Endodermal cell (in vitro differentiated cells): ENCODE measurements around the gene ZC3H6. TPM values are rescaled to one million over a fixed set of nuclear protein-coding genes. Genes with fewer than 3 reads are reported as not detected.
"Not testable (repeated sequence)": the region's sequence is repeated elsewhere in the genome, so short reads cannot be mapped to it uniquely, and the experiment has no call there.

Source experiments
- DNase-seq: peaks from one replicate; pipeline ENCODE4 v3.0.0-alpha.2; 2017
- H3K27ac ChIP-seq: 2 replicates; pipeline ENCODE4 v1.5.1; 2013; ENCODE audit warnings: mild to moderate bottlenecking, low read depth, low read length, moderate library complexity
- H3K27me3 ChIP-seq: 2 replicates; pipeline ENCODE4 v1.6.1; 2013; ENCODE audit warnings: mild to moderate bottlenecking, low read length, moderate library complexity; ENCODE audit not compliant: insufficient read depth, control insufficient read depth, poor library complexity, severe bottlenecking
- H3K36me3 ChIP-seq: 2 replicates; pipeline ENCODE4 v1.7.0; 2013; ENCODE audit warnings: mild to moderate bottlenecking, low read length, moderate library complexity; ENCODE audit not compliant: control insufficient read depth, insufficient read depth
- H3K4me1 ChIP-seq: one replicate; pipeline ENCODE4 v1.7.0; 2013; ENCODE audit warnings: low read length; ENCODE audit not compliant: control insufficient read depth, insufficient read depth
- H3K4me3 ChIP-seq: 2 replicates; pipeline ENCODE4 v1.5.1; 2013; ENCODE audit warnings: mild to moderate bottlenecking, low read length, moderate library complexity
- H3K9ac ChIP-seq: 2 replicates; pipeline ENCODE4 v1.6.1; 2013; ENCODE audit warnings: mild to moderate bottlenecking, low read length, moderate library complexity; ENCODE audit not compliant: poor library complexity, severe bottlenecking; ENCODE audit errors: extremely low read depth
- H3K9me3 ChIP-seq: 2 replicates; pipeline ENCODE4 v1.6.1; 2013; ENCODE audit warnings: mild to moderate bottlenecking, low read length, moderate library complexity; ENCODE audit not compliant: control insufficient read depth
- H3K27ac Mint-ChIP-seq: 2 replicates; pipeline ENCODE4 v1.8.0; 2020; ENCODE audit warnings: mixed read lengths
- H3K27me3 Mint-ChIP-seq: 2 replicates; pipeline ENCODE4 v1.8.0; 2021; ENCODE audit warnings: mild to moderate bottlenecking, mixed read lengths; ENCODE audit not compliant: insufficient read depth
- H3K36me3 Mint-ChIP-seq: 2 replicates; pipeline ENCODE4 v1.8.0; 2020; ENCODE audit warnings: low read depth, mixed read lengths
- H3K4me1 Mint-ChIP-seq: 2 replicates; pipeline ENCODE4 v1.8.0; 2020; ENCODE audit warnings: mixed read lengths
- H3K4me3 Mint-ChIP-seq: 2 replicates; pipeline ENCODE4 v1.8.0; 2020; ENCODE audit warnings: mild to moderate bottlenecking, moderate library complexity, mixed read lengths
- H3K9me3 Mint-ChIP-seq: 2 replicates; pipeline ENCODE4 v1.8.0; 2020; ENCODE audit warnings: mild to moderate bottlenecking, mixed read lengths
- WGBS, 2 experiments: methylation state at CpG; one replicate each; pipeline versions ENCODE4 v1.1.5 to v1.1.7; 2013; ENCODE audit warnings: missing lambda C conversion rate in 2 of 2, mixed read lengths in 1 of 2; ENCODE audit not compliant: insufficient coverage in 1 of 2, insufficient read length in 1 of 2; 5-methylcytosine and 5-hydroxymethylcytosine counted together
- total RNA-seq, 2 donors: library from RNA; stranded (reverse); fragmentation: NEBNext Ultra II Directional in 1 of 2; extraction: Animal tissue kit (Norgen Biotek cat#: 25700) in 1 of 2; gene quantifications; 2 replicates in 1 of 2; 3 replicates in 1 of 2; pipeline ENCODE4 v1.2.1, GENCODE V29; 2021
- TF ChIP-seq, protein P1 (sequence below): fragments of 200-600 bp; sonication (generic); conservative IDR thresholded peaks from 2 replicates; pipeline ENCODE4 v1.5.0; 2021; ENCODE audit warnings: antibody characterized with exemption, mild to moderate bottlenecking

The ZC3H6 gene
- total RNA-seq, 2 donors from 2014 or later: 8.0 to 21.5 TPM

DNA sequence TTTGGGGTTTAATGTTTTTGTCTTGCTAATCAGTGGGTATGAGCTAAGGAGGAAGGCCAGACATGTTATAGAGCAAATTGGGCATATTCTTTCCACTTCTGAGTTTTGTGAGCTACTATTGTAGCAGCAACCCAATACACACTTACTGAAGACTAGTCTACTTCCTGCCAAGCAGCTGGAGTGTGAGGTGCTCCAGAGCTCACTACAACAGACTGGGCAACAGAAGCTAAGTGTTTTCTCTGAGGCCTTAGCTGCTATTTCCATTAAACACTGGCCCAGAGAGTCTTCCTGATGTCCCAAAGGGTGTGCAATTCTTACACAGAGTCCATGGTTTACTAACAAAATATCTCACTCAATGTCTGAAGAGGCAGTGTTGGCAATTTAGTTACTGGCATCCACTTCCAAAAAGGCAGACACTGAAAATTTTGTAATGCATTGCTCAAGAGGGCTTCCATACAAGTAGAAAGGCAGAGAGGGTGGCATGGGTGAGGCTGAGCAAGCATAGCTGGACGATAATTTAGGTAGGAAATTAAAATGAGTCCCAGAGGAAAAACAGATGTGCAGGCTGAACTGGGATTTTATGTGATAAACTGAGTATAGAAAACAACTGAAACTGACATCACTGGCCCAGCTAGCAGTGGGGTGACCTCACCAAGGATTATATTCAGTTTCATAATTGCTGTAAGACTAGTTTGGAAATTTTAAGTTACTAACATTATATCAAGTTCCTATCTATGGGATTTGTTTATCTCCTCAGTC lies 68.6 kb downstream of the ZC3H6 start:
- WGBS, 2 experiments: 84 to 85% methylated on average over 1 of the region's 1 CpG
- H3K4me1 ChIP-seq: no peaks in the 10 kb centered on the region

DNA sequence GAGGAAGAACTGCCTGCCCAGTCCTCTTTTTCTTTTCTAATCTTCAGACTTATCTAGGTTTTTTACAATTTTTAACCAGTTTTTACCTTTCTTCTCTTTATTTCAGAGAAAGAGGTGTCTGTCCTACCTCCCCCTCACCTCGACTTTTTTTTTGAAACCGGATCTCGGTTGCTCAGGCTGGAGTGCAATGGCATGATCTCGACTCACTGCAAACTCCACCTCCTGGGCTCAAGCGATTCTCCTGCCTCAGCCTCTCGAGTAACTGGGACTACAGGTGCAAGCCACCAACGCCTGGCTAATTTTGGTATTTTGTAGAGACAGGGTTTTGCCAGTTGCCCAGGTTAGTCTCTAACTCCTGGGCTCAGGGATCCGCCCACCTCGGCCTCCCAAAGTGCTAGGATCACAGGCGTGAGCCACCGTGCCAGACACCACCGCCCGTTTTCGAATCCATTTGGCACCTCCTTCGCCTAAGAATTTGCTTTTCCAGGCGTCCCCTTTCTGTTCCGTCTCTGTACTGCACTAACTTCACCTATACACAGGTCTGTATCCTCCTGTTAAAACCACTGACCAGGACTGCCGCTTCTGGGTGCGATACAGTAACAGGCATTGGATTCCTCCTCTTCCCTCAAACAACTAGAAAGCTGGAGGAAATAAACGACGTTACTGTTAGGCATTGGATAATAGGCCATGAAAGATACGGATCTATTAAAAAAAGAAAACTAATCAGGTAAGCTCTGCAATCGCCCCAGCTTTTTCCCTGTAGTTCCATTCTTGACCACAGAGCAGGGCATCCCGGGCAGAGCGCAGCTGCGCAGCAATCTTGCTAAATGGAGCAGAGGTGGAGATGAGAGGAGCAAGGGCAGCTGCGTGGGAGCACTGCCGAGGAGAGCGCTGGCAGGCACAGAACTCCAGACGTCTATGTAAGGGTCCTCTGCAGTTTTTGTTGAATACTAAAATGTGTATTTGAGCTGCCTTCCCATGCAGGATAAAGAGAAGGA lies 69.9 kb downstream of the ZC3H6 start:
- peaks cover 2% of the 10 kb centered on the region for H3K4me1 Mint-ChIP-seq
- H3K27ac Mint-ChIP-seq: no peak overlapping the region
- peaks cover 6% of the 10 kb centered on the region for H3K9me3 Mint-ChIP-seq
- Histone ChIP-seq H3K4me1 (no peaks in the 10 kb centered on the region), H3K27ac (no peak overlapping the region), H3K4me3 (no peak overlapping the region), H3K36me3 (no peaks in the 10 kb centered on the region), H3K9ac (no peak overlapping the region), H3K9me3 (no peaks in the 10 kb centered on the region), H3K27me3 (no peaks in the 10 kb centered on the region)
- H3K27me3 Mint-ChIP-seq: no peaks in the 10 kb centered on the region
- H3K4me3 Mint-ChIP-seq: no peak overlapping the region
- WGBS, 2 experiments: 92 to 93% methylated on average over 25 to 30 of the region's 30 CpGs
- peak; percentile 69 for DNase-seq
- peaks cover 2% of the 10 kb centered on the region for H3K36me3 Mint-ChIP-seq
- TF ChIP-seq, protein P1, sequence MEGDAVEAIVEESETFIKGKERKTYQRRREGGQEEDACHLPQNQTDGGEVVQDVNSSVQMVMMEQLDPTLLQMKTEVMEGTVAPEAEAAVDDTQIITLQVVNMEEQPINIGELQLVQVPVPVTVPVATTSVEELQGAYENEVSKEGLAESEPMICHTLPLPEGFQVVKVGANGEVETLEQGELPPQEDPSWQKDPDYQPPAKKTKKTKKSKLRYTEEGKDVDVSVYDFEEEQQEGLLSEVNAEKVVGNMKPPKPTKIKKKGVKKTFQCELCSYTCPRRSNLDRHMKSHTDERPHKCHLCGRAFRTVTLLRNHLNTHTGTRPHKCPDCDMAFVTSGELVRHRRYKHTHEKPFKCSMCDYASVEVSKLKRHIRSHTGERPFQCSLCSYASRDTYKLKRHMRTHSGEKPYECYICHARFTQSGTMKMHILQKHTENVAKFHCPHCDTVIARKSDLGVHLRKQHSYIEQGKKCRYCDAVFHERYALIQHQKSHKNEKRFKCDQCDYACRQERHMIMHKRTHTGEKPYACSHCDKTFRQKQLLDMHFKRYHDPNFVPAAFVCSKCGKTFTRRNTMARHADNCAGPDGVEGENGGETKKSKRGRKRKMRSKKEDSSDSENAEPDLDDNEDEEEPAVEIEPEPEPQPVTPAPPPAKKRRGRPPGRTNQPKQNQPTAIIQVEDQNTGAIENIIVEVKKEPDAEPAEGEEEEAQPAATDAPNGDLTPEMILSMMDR: peak; percentile 53

More for the DNA sequence above, 68.6 kb downstream of the ZC3H6 start:
- H3K9me3 Mint-ChIP-seq: peaks cover 6% of the 10 kb centered on the region
- H3K9me3 ChIP-seq: no peaks in the 10 kb centered on the region
- H3K27me3 ChIP-seq: no peaks in the 10 kb centered on the region
- no peak overlapping the region for H3K4me3 ChIP-seq
- peaks cover 2% of the 10 kb centered on the region for H3K4me1 Mint-ChIP-seq
- no peak overlapping the region for H3K27ac Mint-ChIP-seq
- TF ChIP-seq, protein P1: no peak
- no peak overlapping the region for H3K27ac ChIP-seq
- H3K36me3 ChIP-seq: no peaks in the 10 kb centered on the region
- H3K27me3 Mint-ChIP-seq: no peaks in the 10 kb centered on the region
- no peak overlapping the region for H3K4me3 Mint-ChIP-seq
- no peak for DNase-seq
- H3K9ac ChIP-seq: no peak overlapping the region
- peaks cover 2% of the 10 kb centered on the region for H3K36me3 Mint-ChIP-seq

DNA sequence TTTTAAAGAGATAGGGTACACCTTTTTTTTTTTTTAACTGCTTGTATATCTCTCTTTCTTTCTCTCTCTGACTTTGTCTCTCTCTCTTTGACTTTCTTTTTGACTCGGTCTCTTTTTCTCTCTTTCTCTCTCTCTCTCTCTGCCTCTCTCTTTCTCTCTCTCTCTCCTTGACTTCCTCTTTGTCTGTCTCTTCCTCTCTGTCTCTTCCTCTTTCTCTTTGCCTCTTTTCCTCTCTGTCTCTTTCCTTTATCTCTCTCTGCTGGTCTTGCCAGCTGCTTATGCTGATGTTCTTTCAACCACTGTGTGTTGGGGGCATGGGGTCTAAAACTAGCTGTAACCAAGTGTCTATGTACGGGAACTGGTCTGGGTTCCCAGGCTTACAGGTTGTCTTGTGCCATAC lies 76.9 kb downstream of the ZC3H6 start:
- not testable (repeated sequence) for H3K27ac Mint-ChIP-seq, H3K27me3 ChIP-seq, H3K27me3 Mint-ChIP-seq, H3K4me3 Mint-ChIP-seq, H3K9me3 ChIP-seq, H3K9ac ChIP-seq, H3K4me1 ChIP-seq, DNase-seq, H3K36me3 Mint-ChIP-seq, H3K27ac ChIP-seq, H3K9me3 Mint-ChIP-seq, H3K4me1 Mint-ChIP-seq, H3K4me3 ChIP-seq, H3K36me3 ChIP-seq
- WGBS, 2 experiments: 92 to 100% methylated on average over 1 to 2 of the region's 2 CpGs

DNA sequence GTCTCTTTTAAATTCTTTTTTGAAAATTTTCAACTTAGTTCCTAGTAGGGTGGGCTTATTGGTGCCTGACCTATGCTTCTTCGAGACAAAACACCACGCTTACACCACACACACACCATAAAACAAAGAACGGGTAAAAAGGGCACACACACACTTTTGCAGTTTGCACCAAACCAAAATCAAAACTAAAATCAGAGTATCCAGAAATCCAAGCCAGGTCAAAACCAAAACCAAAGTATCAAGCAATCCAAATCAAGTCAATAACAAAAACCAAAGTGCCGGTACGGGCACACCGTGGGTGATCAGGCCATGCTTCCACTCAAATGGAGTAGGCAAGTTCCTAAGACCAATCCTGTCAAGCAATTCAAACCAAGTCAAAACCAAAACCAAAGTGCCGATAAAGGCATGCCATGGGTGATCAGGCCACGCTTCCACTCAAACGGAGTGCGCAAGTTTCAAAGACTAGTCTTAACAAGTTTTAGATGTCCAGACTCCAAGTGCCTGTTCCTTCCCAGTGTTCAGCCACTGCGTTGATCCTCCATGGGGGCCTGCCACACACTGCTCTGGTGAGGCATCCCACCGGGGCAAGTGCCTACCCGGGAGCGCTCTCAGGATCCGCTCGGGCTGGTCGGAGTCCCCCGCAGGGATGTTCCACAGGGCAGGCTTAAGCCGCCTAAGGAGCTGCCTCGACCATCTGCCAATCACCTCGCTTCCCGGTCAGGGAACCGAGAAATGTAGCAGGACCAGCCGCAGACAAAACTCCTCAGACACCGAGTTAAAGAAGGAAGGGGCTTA lies 77.6 kb downstream of the ZC3H6 start:
- not testable (repeated sequence) for H3K9me3 ChIP-seq, H3K4me1 Mint-ChIP-seq, H3K4me3 ChIP-seq, H3K27me3 ChIP-seq, H3K9me3 Mint-ChIP-seq, H3K4me3 Mint-ChIP-seq, H3K27ac ChIP-seq, H3K4me1 ChIP-seq, H3K36me3 Mint-ChIP-seq, H3K36me3 ChIP-seq, H3K9ac ChIP-seq, H3K27ac Mint-ChIP-seq, H3K27me3 Mint-ChIP-seq, DNase-seq
- 95% methylated on average over 9 of the region's 25 CpGs; no CpG with 5 or more reads in 1 of the 2 experiments for WGBS, 2 experiments

DNA sequence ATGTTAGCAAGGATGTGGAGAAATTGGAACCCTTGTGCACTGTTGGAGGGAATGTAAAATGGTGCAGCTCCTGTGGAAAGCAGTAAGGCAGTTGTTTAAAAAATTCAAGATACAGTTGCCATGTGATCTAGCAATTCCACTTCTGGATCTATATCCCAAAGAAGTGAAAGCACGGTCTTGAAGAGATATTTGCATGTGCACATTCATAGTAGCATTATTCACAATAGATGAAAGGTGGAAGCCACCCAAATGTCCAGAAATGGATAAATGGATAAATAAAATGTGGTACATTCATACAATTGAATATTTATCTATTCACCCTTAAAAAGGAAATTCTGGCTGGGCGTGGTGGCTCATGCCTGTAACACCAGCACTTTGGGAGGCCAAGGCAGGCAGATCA lies 78.9 kb downstream of the ZC3H6 start:
- H3K27ac Mint-ChIP-seq, H3K4me3 ChIP-seq, H3K27me3 ChIP-seq, H3K4me3 Mint-ChIP-seq, H3K4me1 Mint-ChIP-seq, DNase-seq, H3K4me1 ChIP-seq, H3K27ac ChIP-seq, H3K27me3 Mint-ChIP-seq, H3K36me3 ChIP-seq, H3K9ac ChIP-seq, H3K36me3 Mint-ChIP-seq, H3K9me3 ChIP-seq: not testable (repeated sequence)
- 94% methylated on average over 2 of the region's 2 CpGs; no CpG with 5 or more reads in 1 of the 2 experiments for WGBS, 2 experiments
- H3K9me3 Mint-ChIP-seq: peaks cover 13% of the 10 kb centered on the region
